GM12878 (cell line): ENCODE data around the gene ARHGDIG. TPM values are rescaled to one million over a fixed set of nuclear protein-coding genes. Genes with fewer than 3 reads are reported as not detected.

Experiments used
- ATAC-seq: fragments of 200-7000 bp; cut with Tn5 transposase; 3 replicates; pipeline ENCODE4 v1.9.1; 2020; ENCODE audit warnings: mild to moderate bottlenecking, moderate library complexity
- BruUV-seq: library from RNA; stranded (reverse); fragments of 400-500 nt; replicated peaks from 2 replicates; lab custom pipeline; 2021; lab: Mats Ljungman, UMichigan
- CTCF ChIA-PET: fragments of 300-600 bp; sonication (Branson Sonifier 250); formaldehyde crosslinking; extraction: SDS; loops from one replicate; lab custom pipeline; 2021; ENCODE audit warnings: inconsistent platforms; lab: Yijun Ruan, JAX
- POLR2A ChIA-PET: fragments of 350-600 bp; formaldehyde crosslinking; extraction: SDS; loops from one replicate; lab custom pipeline; 2021; ENCODE audit warnings: inconsistent platforms; lab: Charles Lee
- RAD21 ChIA-PET: fragments of 300-600 bp; sonication (Branson Sonifier 250); formaldehyde crosslinking; loops from one replicate; lab custom pipeline; 2023; ENCODE audit warnings: antibody characterized with exemption; ENCODE audit not compliant: unreplicated experiment; lab: Charles Lee
- SMC1A ChIA-PET: fragments of 300-600 bp; sonication (Branson Sonifier 250); formaldehyde crosslinking; loops from one replicate; lab custom pipeline; 2023; ENCODE audit not compliant: unreplicated experiment, uncharacterized antibody; lab: Charles Lee
- DNase-seq: peaks from one replicate; pipeline ENCODE4 v3.0.0-alpha.2; 2011; ENCODE audit warnings: low read depth, low spot score
- FAIRE-seq: peaks from 3 replicates; lab custom pipeline; 2011; peaks lifted over from hg19 to GRCh38; lab: Jason Lieb, UNC
- H2AFZ ChIP-seq: 2 replicates; pipeline ENCODE4 v1.6.0; 2011; ENCODE audit warnings: low read depth, low read length, control low read depth; ENCODE audit not compliant: control insufficient read depth
- H3K27ac ChIP-seq: 2 replicates; pipeline ENCODE4 v1.5.1; 2011; ENCODE audit warnings: control low read depth; ENCODE audit not compliant: control insufficient read depth, insufficient read depth
- H3K27me3 ChIP-seq, 2 experiments: replicated peaks in 1 of 2; 2 replicates each; pipeline versions ENCODE4 v1.6.0 to v1.6.1; 2011; ENCODE audit warnings: low read length in 1 of 2; ENCODE audit not compliant: control insufficient read depth in 2 of 2, insufficient read depth in 2 of 2
- H3K36me3 ChIP-seq, 2 experiments: 2 replicates each; pipeline ENCODE4 v1.5.1; 2011; ENCODE audit warnings: low read length in 1 of 2; ENCODE audit not compliant: control insufficient read depth in 2 of 2, insufficient read depth in 2 of 2
- H3K4me1 ChIP-seq: 2 replicates; pipeline ENCODE4 v1.6.1; 2011; ENCODE audit warnings: mild to moderate bottlenecking, low read length, moderate library complexity, mixed read lengths; ENCODE audit not compliant: control insufficient read depth, insufficient read depth
- H3K4me2 ChIP-seq: 2 replicates; pipeline ENCODE4 v1.6.0; 2011; ENCODE audit warnings: control low read depth; ENCODE audit not compliant: control insufficient read depth, insufficient read depth
- H3K4me3 ChIP-seq: fragments of 200-600 bp; sonication (generic); 2 replicates; pipeline ENCODE4 v1.5.1; 2016
- H3K79me2 ChIP-seq: 2 replicates; pipeline ENCODE4 v1.6.0; 2011; ENCODE audit warnings: low read length; ENCODE audit not compliant: control insufficient read depth, insufficient read depth
- H3K9ac ChIP-seq: 2 replicates; pipeline ENCODE4 v1.8.0; 2011; ENCODE audit warnings: low read length, control low read depth, mixed read lengths; ENCODE audit not compliant: control insufficient read depth, insufficient read depth
- H3K9me3 ChIP-seq: replicated peaks from 3 replicates; pipeline ENCODE4 v1.5.1; 2011; ENCODE audit warnings: mild to moderate bottlenecking, low read length; ENCODE audit not compliant: control insufficient read depth, insufficient read depth
- H4K20me1 ChIP-seq: 2 replicates; pipeline ENCODE4 v1.6.0; 2011; ENCODE audit not compliant: control insufficient read depth, insufficient read depth
- BMI1 ChIP-seq: fragments of 450-650 bp; IDR thresholded peaks from 2 replicates; pipeline ENCODE4 v1.6.1; 2016; ENCODE audit warnings: mild to moderate bottlenecking, moderate library complexity, borderline replicate concordance
- E2F8 ChIP-seq: fragments of 450-650 bp; IDR thresholded peaks from 2 replicates; pipeline ENCODE4 v1.6.1; 2018; ENCODE audit warnings: mild to moderate bottlenecking, low read depth, moderate library complexity; ENCODE audit not compliant: partially characterized antibody
- NFXL1 ChIP-seq: fragments of 450-650 bp; IDR thresholded peaks from 2 replicates; pipeline ENCODE4 v1.6.1; 2017; ENCODE audit warnings: antibody characterized with exemption, mild to moderate bottlenecking, borderline replicate concordance
- PKNOX1 ChIP-seq: fragments of 450-650 bp; IDR thresholded peaks from 2 replicates; pipeline ENCODE4 v1.6.1; 2016; ENCODE audit warnings: mild to moderate bottlenecking
- PRDM15 ChIP-seq: fragments of 450-650 bp; formaldehyde crosslinking; IDR thresholded peaks from 2 replicates; pipeline ENCODE4 v1.4.0; 2020; ENCODE audit warnings: mild to moderate bottlenecking, moderate library complexity
- SIN3A ChIP-seq: IDR thresholded peaks from 2 replicates; pipeline ENCODE4 v1.6.1; 2012; ENCODE audit warnings: low read depth, low read length, improper control_type of control experiment
- SKIL ChIP-seq: fragments of 450-650 bp; IDR thresholded peaks from 2 replicates; pipeline ENCODE4 v1.6.1; 2017; ENCODE audit warnings: mild to moderate bottlenecking, low read depth, inconsistent platforms; ENCODE audit not compliant: poor library complexity, severe bottlenecking
- SP1 ChIP-seq: IDR thresholded peaks from one replicate; pipeline ENCODE4 v1.6.1; 2011; ENCODE audit warnings: low read depth, low read length
- SUPT20H ChIP-seq: IDR thresholded peaks from 2 replicates; pipeline ENCODE4 v1.6.1; 2011; ENCODE audit warnings: low read depth, mild to moderate bottlenecking, low read length, moderate library complexity, borderline replicate concordance; ENCODE audit not compliant: control insufficient read depth
- TAF1 ChIP-seq: IDR thresholded peaks from 2 replicates; pipeline ENCODE4 v1.6.1; 2011; ENCODE audit warnings: mild to moderate bottlenecking, low read depth, low read length, borderline replicate concordance
- ZNF384 ChIP-seq: IDR thresholded peaks from 2 replicates; pipeline ENCODE4 v1.6.1; 2012; ENCODE audit warnings: low read depth, mild to moderate bottlenecking, low read length, improper control_type of control experiment, borderline replicate concordance
- WGBS: methylation state at CpG from one replicate; pipeline ENCODE4 v1.1.6; 2016; ENCODE audit warnings: low lambda C conversion rate; ENCODE audit not compliant: insufficient replicate concordance, insufficient coverage; ENCODE audit errors: missing lambda C conversion rate; 5-methylcytosine and 5-hydroxymethylcytosine counted together
- in situ Hi-C: fragments of 300-500 bp; cut with MboI; formaldehyde crosslinking; loops from 9 replicates; pipeline ENCODE4 v1.14.3; 2018; ENCODE audit warnings: mixed read lengths
- intact Hi-C: fragments of 100-400 bp; cut with micrococcal nuclease; formaldehyde crosslinking; loops from one replicate; pipeline ENCODE4 v1.14.2; 2022; ENCODE audit not compliant: unreplicated experiment
- polyA plus RNA-seq, 11 experiments: library from polyadenylated mRNA; depleted of rRNA in 4 of 11; unstranded in 6 of 11; stranded (reverse) in 5 of 11; fragments of >200 nt; fragmentation: Nextera tagmentation in 4 of 11; fragmentation: Illumina TruSeq in 1 of 11; extraction: Ambion mirVana in 4 of 11; extraction: Trizol in 1 of 11; gene quantifications; 1 replicate in 1 of 11; 2 replicates in 10 of 11; pipeline versions ENCODE4 v1.2.1 to v1.2.3, GENCODE V29; 2011 to 2016; ENCODE audit warnings: inconsistent platforms in 2 of 11, missing spikeins in 2 of 11, low read depth in 1 of 11
- total RNA-seq, 4 experiments: library from RNA; depleted of rRNA in 3 of 4; stranded (reverse); fragments of >200 nt in 3 of 4; fragmentation: Illumina TruSeq in 1 of 4; extraction: Trizol in 1 of 4; gene quantifications; 2 replicates each; pipeline versions ENCODE4 v1.2.1 to v1.2.3, GENCODE V29; 2013 to 2021
- TF ChIP-seq, protein P1 (sequence below): fragments of 450-650 bp; IDR thresholded peaks from 2 replicates; pipeline ENCODE4 v1.6.1; 2017; ENCODE audit warnings: borderline replicate concordance

The ARHGDIG gene
- total and polyA plus RNA-seq, 10 of the 15 experiments (the other 5 are each of a cell fraction or from before 2014, with no cell fraction given): not detected

- in situ Hi-C loops: no loop called here
- no peak overlapping the region for H3K4me2 ChIP-seq
- H3K9me3 ChIP-seq: no peaks in the 10 kb centered on the region
- intact Hi-C loops: no loop called here
- peaks cover 0 to 4% of the 10 kb centered on the region in 2 experiments; a peak in 1 of 4 replicates for H3K36me3 ChIP-seq
- no peaks in the 10 kb centered on the region for H4K20me1 ChIP-seq
- CTCF ChIA-PET: no interaction called here
- H3K9ac ChIP-seq: no peak overlapping the region
- no peak for ATAC-seq
- DNase-seq: no peak
- POLR2A ChIA-PET: no interaction called here
- BruUV-seq: no TSS peak
- no peak for FAIRE-seq
- H3K4me1 ChIP-seq: no peaks in the 10 kb centered on the region
- no peak overlapping the region for H3K27ac ChIP-seq
- 72% methylated on average over 10 of the region's 10 CpGs for WGBS
- no peak overlapping the region for H2AFZ ChIP-seq
- no peaks in the 10 kb centered on the region for H3K27me3 ChIP-seq
- no peaks in the 10 kb centered on the region for H3K79me2 ChIP-seq
- no peak overlapping the region for H3K4me3 ChIP-seq
- SMC1A ChIA-PET: no interaction called here
- RAD21 ChIA-PET: no interaction called here
- TF ChIP-seq SIN3A: no peak
- no peak for TF ChIP-seq BMI1
- TF ChIP-seq SP1: no peak
- no peak for TF ChIP-seq E2F8
- TF ChIP-seq PRDM15 (CRISPR knock-in tag): no peak
- TF ChIP-seq SUPT20H: no peak
- TF ChIP-seq PKNOX1: no peak
- no peak for TF ChIP-seq SKIL
- no peak for TF ChIP-seq NFXL1
- no peak for TF ChIP-seq ZNF384
- no peak for TF ChIP-seq TAF1
- TF ChIP-seq, protein P1, sequence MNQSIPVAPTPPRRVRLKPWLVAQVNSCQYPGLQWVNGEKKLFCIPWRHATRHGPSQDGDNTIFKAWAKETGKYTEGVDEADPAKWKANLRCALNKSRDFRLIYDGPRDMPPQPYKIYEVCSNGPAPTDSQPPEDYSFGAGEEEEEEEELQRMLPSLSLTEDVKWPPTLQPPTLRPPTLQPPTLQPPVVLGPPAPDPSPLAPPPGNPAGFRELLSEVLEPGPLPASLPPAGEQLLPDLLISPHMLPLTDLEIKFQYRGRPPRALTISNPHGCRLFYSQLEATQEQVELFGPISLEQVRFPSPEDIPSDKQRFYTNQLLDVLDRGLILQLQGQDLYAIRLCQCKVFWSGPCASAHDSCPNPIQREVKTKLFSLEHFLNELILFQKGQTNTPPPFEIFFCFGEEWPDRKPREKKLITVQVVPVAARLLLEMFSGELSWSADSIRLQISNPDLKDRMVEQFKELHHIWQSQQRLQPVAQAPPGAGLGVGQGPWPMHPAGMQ: no peak
Measured at GRCh38 chr16:259226-259625, 21.2 kb upstream of the ARHGDIG start.
